Ovary (tissue), 3 donors: ENCODE data around the gene CACHD1.

Source experiments
- EP300 ChIP-seq: sonication (generic); formaldehyde crosslinking; IDR thresholded peaks from one replicate; pipeline ENCODE4 v1.6.1; 2017; ENCODE audit warnings: antibody characterized with exemption
- TF ChIP-seq, protein P1 (sequence below), 3 donors: fragments of 450-650 bp in 2 of 3; fragments of 200-600 bp in 1 of 3; IDR thresholded peaks; one replicate each; pipeline versions ENCODE4 v1.5.1 to v1.8.0; 2016 to 2022; ENCODE audit warnings: antibody characterized with exemption in 3 of 3, mild to moderate bottlenecking in 1 of 3
- donor health status: DM: no; HTN: no; CAD: no.

DNA sequence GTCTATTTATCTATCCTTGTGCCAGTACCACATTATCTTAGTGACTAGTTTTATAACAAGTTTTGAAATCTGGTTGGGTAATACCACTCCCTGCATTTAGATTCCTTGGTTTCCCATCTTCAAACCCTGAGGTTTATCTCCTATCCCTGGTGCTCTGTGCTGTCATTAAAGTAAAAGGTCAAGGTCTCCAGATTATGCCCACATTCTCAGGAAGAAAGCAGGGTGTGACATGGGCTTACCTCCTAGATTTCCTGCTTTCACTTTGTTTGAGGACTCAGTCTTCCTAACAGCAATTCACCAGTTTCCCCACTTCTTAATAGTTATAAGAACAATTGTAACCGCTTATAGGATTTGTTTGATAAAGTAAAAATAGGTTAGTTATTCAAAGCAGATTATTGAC lies 86.0 kb downstream of the CACHD1 start:
- TF ChIP-seq, protein P1, sequence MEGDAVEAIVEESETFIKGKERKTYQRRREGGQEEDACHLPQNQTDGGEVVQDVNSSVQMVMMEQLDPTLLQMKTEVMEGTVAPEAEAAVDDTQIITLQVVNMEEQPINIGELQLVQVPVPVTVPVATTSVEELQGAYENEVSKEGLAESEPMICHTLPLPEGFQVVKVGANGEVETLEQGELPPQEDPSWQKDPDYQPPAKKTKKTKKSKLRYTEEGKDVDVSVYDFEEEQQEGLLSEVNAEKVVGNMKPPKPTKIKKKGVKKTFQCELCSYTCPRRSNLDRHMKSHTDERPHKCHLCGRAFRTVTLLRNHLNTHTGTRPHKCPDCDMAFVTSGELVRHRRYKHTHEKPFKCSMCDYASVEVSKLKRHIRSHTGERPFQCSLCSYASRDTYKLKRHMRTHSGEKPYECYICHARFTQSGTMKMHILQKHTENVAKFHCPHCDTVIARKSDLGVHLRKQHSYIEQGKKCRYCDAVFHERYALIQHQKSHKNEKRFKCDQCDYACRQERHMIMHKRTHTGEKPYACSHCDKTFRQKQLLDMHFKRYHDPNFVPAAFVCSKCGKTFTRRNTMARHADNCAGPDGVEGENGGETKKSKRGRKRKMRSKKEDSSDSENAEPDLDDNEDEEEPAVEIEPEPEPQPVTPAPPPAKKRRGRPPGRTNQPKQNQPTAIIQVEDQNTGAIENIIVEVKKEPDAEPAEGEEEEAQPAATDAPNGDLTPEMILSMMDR (IDR thresholded peaks at IDR 0.05) = no peak
- no peak for TF ChIP-seq EP300
